Hepatocyte (in vitro differentiated cells): ENCODE measurements around the gene TRMO. TPM values are rescaled to one million over a fixed set of nuclear protein-coding genes. Genes with fewer than 3 reads are reported as not detected.

Experiments
- DNase-seq: peaks from one replicate; pipeline ENCODE4 v3.0.0-alpha.2; 2016; ENCODE audit warnings: low spot score
- H2AFZ ChIP-seq: fragments of 200-600 bp; sonication (generic); 2 replicates; pipeline ENCODE4 v1.6.0; 2016; ENCODE audit warnings: antibody characterized with exemption, mild to moderate bottlenecking
- H3K27ac ChIP-seq: fragments of 200-600 bp; sonication (generic); 2 replicates; pipeline ENCODE4 v1.5.1; 2016; ENCODE audit warnings: mild to moderate bottlenecking
- H3K27me3 ChIP-seq: fragments of 200-600 bp; sonication (generic); 2 replicates; pipeline ENCODE4 v1.6.1; 2016
- H3K36me3 ChIP-seq: fragments of 200-600 bp; sonication (generic); replicated peaks from 2 replicates; pipeline ENCODE4 v1.5.1; 2016; ENCODE audit warnings: low read depth; ENCODE audit not compliant: insufficient read depth
- H3K4me1 ChIP-seq: fragments of 200-600 bp; sonication (generic); 2 replicates; pipeline ENCODE4 v1.5.1; 2016; ENCODE audit warnings: mild to moderate bottlenecking, moderate library complexity; ENCODE audit not compliant: insufficient read depth
- H3K4me2 ChIP-seq: fragments of 200-600 bp; sonication (generic); 2 replicates; pipeline ENCODE4 v1.6.0; 2016
- H3K4me3 ChIP-seq: fragments of 200-600 bp; sonication (generic); 2 replicates; pipeline ENCODE4 v1.5.1; 2016; ENCODE audit warnings: mild to moderate bottlenecking
- H3K79me2 ChIP-seq: fragments of 200-600 bp; sonication (generic); 2 replicates; pipeline ENCODE4 v1.6.0; 2017; ENCODE audit warnings: mild to moderate bottlenecking
- H3K9me2 ChIP-seq: fragments of 200-600 bp; sonication (generic); replicated peaks from 2 replicates; pipeline ENCODE4 v1.6.0; 2017; ENCODE audit warnings: mild to moderate bottlenecking; ENCODE audit not compliant: insufficient read depth
- H3K9me3 ChIP-seq: fragments of 200-600 bp; sonication (generic); 2 replicates; pipeline ENCODE4 v1.5.1; 2016; ENCODE audit warnings: low read depth, mild to moderate bottlenecking
- H4K20me1 ChIP-seq: fragments of 200-600 bp; sonication (generic); 2 replicates; pipeline ENCODE4 v1.6.0; 2016; ENCODE audit warnings: mild to moderate bottlenecking; ENCODE audit not compliant: insufficient read depth, poor library complexity, severe bottlenecking
- CTCF ChIP-seq: fragments of 200-600 bp; sonication (generic); IDR thresholded peaks from 2 replicates; pipeline ENCODE4 v1.5.1; 2016; ENCODE audit warnings: antibody characterized with exemption, mild to moderate bottlenecking; ENCODE audit not compliant: poor library complexity
- EZH2 ChIP-seq: fragments of 200-600 bp; sonication (generic); IDR thresholded peaks from 2 replicates; pipeline ENCODE4 v1.6.1; 2016; ENCODE audit warnings: antibody characterized with exemption, mild to moderate bottlenecking, borderline replicate concordance
- EZH2phosphoT487 ChIP-seq: fragments of 200-600 bp; sonication (generic); IDR thresholded peaks from one replicate; pipeline ENCODE4 v1.6.1; 2018; ENCODE audit warnings: antibody characterized with exemption, mild to moderate bottlenecking, low read depth, moderate library complexity; ENCODE audit not compliant: unreplicated experiment, severe bottlenecking
- WGBS: methylation state at CpG from one replicate; pipeline ENCODE4 v1.1.6; 2016; ENCODE audit warnings: low lambda C conversion rate; ENCODE audit errors: missing lambda C conversion rate; 5-methylcytosine and 5-hydroxymethylcytosine counted together
- polyA plus RNA-seq: library from polyadenylated mRNA; unstranded; fragments of >200 nt; fragmentation: Nextera tagmentation; extraction: Ambion mirVana; gene quantifications from 2 replicates; pipeline ENCODE4 v1.2.1, GENCODE V29; 2016
- total RNA-seq: library from RNA; depleted of rRNA; stranded (reverse); fragments of >200 nt; gene quantifications from 2 replicates; pipeline ENCODE4 v1.2.3, GENCODE V29; 2014

The TRMO gene
- total and polyA plus RNA-seq, 2 experiments from 2014 or later = 10.8 to 22.6 TPM

DNA sequence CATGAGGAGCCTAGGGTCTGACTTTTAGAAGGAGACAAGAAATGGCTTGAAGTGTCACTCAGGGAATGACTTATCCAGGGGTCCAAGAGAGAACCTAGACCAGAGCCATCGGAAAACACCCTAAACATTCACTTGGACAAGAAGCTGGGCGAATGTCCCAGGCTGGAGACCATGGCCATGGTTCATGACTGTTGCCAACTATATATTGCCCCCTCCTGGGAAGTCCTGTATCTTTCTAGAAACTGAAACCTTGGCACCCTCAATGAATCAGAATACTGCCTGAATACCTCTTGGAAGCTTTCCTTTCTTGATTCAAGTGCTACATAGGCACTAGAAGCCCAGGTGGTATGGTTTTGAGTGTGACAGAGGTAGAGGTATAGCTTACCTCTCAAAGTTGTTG, 29.9 kb downstream of the TRMO start:
- Histone ChIP-seq H3K79me2 (no peaks in the 10 kb centered on the region), H2AFZ (no peak overlapping the region), H3K9me3 (no peaks in the 10 kb centered on the region), H3K27ac (no peak overlapping the region), H3K9me2 (no peaks in the 10 kb centered on the region), H3K4me3 (no peak overlapping the region), H3K36me3 (no peaks in the 10 kb centered on the region), H4K20me1 (no peaks in the 10 kb centered on the region), H3K27me3 (no peaks in the 10 kb centered on the region), H3K4me1 (no peaks in the 10 kb centered on the region), H3K4me2 (no peak overlapping the region)
- no peak for DNase-seq
- no peak for TF ChIP-seq EZH2phosphoT487
- TF ChIP-seq EZH2 = no peak
- no peak for TF ChIP-seq CTCF
- 89% methylated on average over 2 of the region's 2 CpGs for WGBS

DNA sequence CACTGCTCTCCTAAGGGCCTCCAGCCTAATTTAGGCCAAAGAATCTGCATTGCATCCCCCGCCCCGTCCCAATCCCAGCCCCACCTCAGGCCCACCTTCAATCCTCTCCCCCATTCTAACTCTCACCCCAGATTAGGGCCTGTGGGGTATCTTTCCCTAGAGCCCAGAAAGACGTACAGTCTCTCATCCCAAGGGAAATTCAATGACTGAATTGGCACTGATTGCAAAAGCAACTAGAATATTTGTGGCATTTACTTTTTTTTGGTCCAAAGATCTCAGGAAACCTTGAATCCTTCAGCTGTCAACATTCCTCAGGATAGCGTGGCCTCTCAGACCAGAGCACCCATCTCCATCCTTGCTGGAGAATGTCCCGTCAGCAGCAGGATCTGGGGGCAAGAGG, 30.6 kb downstream of the TRMO start:
- no peaks in the 10 kb centered on the region for H3K9me3 ChIP-seq
- H3K4me1 ChIP-seq = no peaks in the 10 kb centered on the region
- no peak overlapping the region for H3K27ac ChIP-seq
- TF ChIP-seq EZH2phosphoT487 (no peak), EZH2 (no peak), CTCF (no peak)
- no peaks in the 10 kb centered on the region for H3K79me2 ChIP-seq
- H2AFZ ChIP-seq = no peak overlapping the region
- no peaks in the 10 kb centered on the region for H3K9me2 ChIP-seq
- H3K36me3 ChIP-seq = no peaks in the 10 kb centered on the region
- H4K20me1 ChIP-seq = no peaks in the 10 kb centered on the region
- H3K27me3 ChIP-seq = no peaks in the 10 kb centered on the region
- no peak overlapping the region for H3K4me2 ChIP-seq
- WGBS = 86% methylated on average over 5 of the region's 5 CpGs
- no peak for DNase-seq
- H3K4me3 ChIP-seq = no peak overlapping the region

GRCh38 chr9:97889941-97890887, 32.1 kb downstream of the TRMO start:
- TF ChIP-seq EZH2phosphoT487 = no peak
- TF ChIP-seq CTCF = peak; percentile 53
- H2AFZ ChIP-seq = no peak overlapping the region
- 46% methylated on average over 9 of the region's 9 CpGs for WGBS

More at GRCh38 chr9:97889941-97890887, 32.1 kb downstream of the TRMO start:
- no peak overlapping the region for H3K27ac ChIP-seq
- DNase-seq = no peak
- H4K20me1 ChIP-seq = no peaks in the 10 kb centered on the region
- H3K4me3 ChIP-seq = no peak overlapping the region
- H3K4me1 ChIP-seq = no peaks in the 10 kb centered on the region
- no peaks in the 10 kb centered on the region for H3K9me3 ChIP-seq
- no peaks in the 10 kb centered on the region for H3K79me2 ChIP-seq
- no peaks in the 10 kb centered on the region for H3K36me3 ChIP-seq
- H3K9me2 ChIP-seq = no peaks in the 10 kb centered on the region
- no peaks in the 10 kb centered on the region for H3K27me3 ChIP-seq
- no peak overlapping the region for H3K4me2 ChIP-seq
